ENCODE results near the gene GLB1L. TPM values are rescaled to one million over a fixed set of nuclear protein-coding genes. Genes with fewer than 3 reads are reported as not detected.
A peak's percentile ranks its signal among the peaks of the same experiment; 100 is the strongest.

GLB1L gene
- polyA plus RNA-seq, 1 of the 3 experiments (the other 2 are of a cell fraction) = 11.7 TPM

GRCh38 chr2:219289195-219289536 lies 43.9 kb upstream of the GLB1L start:
- Histone ChIP-seq H3K27ac (ENCODE audit: low read depth in 2 of 2, low read length in 1 of 2) (peak overlapping the region; percentile 9 to 46; a peak in 1 of 4 replicates), H3K4me3 (ENCODE audit: low read depth in 2 of 2, low read length in 1 of 2) (no peak overlapping the region), H3K4me1 (ENCODE audit: control insufficient read depth in 1 of 2, insufficient read depth in 2 of 2, low read depth in 1 of 2, low read length in 1 of 2) (peaks cover 4 to 8% of the 10 kb centered on the region in 2 experiments; a peak in 1 of 4 replicates), H3F3A (replicated peaks; ENCODE audit: insufficient read depth) (peaks cover 12% of the 10 kb centered on the region), H3K9me3 (no peaks in the 10 kb centered on the region), H3K36me3 (replicated peaks in 1 of 2; ENCODE audit: control insufficient read depth in 1 of 2, insufficient read depth in 2 of 2, low read length in 1 of 2) (peaks cover 0 to 8% of the 10 kb centered on the region in 2 experiments), H2AFZ (ENCODE audit: low read depth) (no peak overlapping the region), H3K79me2 (ENCODE audit: insufficient read depth) (no peaks in the 10 kb centered on the region), H3K9ac (no peak overlapping the region), H4K20me1 (ENCODE audit: insufficient read depth) (no peaks in the 10 kb centered on the region), H3K27me3 (ENCODE audit: insufficient read depth) (no peaks in the 10 kb centered on the region), H3K4me2 (peak overlapping the region; percentile 66; the same call in 1 of the 2 replicates), H3K9me2 (no peaks in the 10 kb centered on the region)
- CTCF ChIA-PET = interaction anchor here (1.3 to 9.0 kb wide), 4 partner anchors 10 to 129 kb away, joined by 3 to 312 read pairs (median 4); partner anchors contain the start of gene DNAJB2
- WGBS (ENCODE audit: low lambda C conversion rate) = 86% methylated on average over 5 of the region's 6 CpGs
- TF ChIP-seq RCOR1 (IDR thresholded peaks at IDR 0.05; ENCODE audit: low read length) = no peak
- POLR2A ChIA-PET = interaction anchor here (0.9 kb wide), 1 partner anchor 10 kb away, joined by 3 read pairs; the partner anchor contains the start of gene DNAJB2
- DNase-seq = no peak

GRCh38 chr2:219287580-219288265 lies 42.5 kb upstream of the GLB1L start:
- Histone ChIP-seq H3K36me3 (replicated peaks in 1 of 2; ENCODE audit: control insufficient read depth in 1 of 2, insufficient read depth in 2 of 2, low read length in 1 of 2) (peaks cover 0 to 19% of the 10 kb centered on the region in 2 experiments), H4K20me1 (ENCODE audit: insufficient read depth) (no peaks in the 10 kb centered on the region), H3K79me2 (ENCODE audit: insufficient read depth) (no peaks in the 10 kb centered on the region), H3F3A (replicated peaks; ENCODE audit: insufficient read depth) (peaks cover 12% of the 10 kb centered on the region), H3K9me2 (no peaks in the 10 kb centered on the region), H3K9me3 (no peaks in the 10 kb centered on the region), H3K27me3 (ENCODE audit: insufficient read depth) (no peaks in the 10 kb centered on the region), H3K4me1 (ENCODE audit: control insufficient read depth in 1 of 2, insufficient read depth in 2 of 2, low read depth in 1 of 2, low read length in 1 of 2) (peaks cover 4 to 8% of the 10 kb centered on the region in 2 experiments; a peak in 1 of 4 replicates), H3K4me3 (ENCODE audit: low read depth in 2 of 2, low read length in 1 of 2) (no peak overlapping the region), H3K9ac (no peak overlapping the region), H3K4me2 (no peak overlapping the region), H2AFZ (ENCODE audit: low read depth) (no peak overlapping the region), H3K27ac (ENCODE audit: low read depth in 2 of 2, low read length in 1 of 2) (peak overlapping the region in 1 of 2 experiments; percentile 12; a peak in 1 of 4 replicates)
- TF ChIP-seq FOXJ3 (CRISPR knock-in tag; IDR thresholded peaks at IDR 0.05) (no peak), FOXM1 (IDR thresholded peaks at IDR 0.05; ENCODE audit: low read depth) (no peak), JUND (IDR thresholded peaks at IDR 0.05) (no peak), ELF1 (IDR thresholded peaks at IDR 0.05) (no peak), RXRA (IDR thresholded peaks at IDR 0.05; ENCODE audit: borderline replicate concordance, low read depth) (no peak), CTCF (IDR thresholded peaks at IDR 0.05) (no peak), ZBTB33 (IDR thresholded peaks at IDR 0.05; ENCODE audit: borderline replicate concordance, low read depth) (no peak), POLR2AphosphoS5 (IDR thresholded peaks at IDR 0.05; ENCODE audit: low read depth, low read length) (no peak), FOSL2 (IDR thresholded peaks at IDR 0.05; ENCODE audit: borderline replicate concordance, low read depth) (no peak), MEF2A (IDR thresholded peaks at IDR 0.05; ENCODE audit: borderline replicate concordance, low read depth) (no peak), RCOR1 (IDR thresholded peaks at IDR 0.05; ENCODE audit: low read length) (no peak)
- TF ChIP-seq, protein P1, sequence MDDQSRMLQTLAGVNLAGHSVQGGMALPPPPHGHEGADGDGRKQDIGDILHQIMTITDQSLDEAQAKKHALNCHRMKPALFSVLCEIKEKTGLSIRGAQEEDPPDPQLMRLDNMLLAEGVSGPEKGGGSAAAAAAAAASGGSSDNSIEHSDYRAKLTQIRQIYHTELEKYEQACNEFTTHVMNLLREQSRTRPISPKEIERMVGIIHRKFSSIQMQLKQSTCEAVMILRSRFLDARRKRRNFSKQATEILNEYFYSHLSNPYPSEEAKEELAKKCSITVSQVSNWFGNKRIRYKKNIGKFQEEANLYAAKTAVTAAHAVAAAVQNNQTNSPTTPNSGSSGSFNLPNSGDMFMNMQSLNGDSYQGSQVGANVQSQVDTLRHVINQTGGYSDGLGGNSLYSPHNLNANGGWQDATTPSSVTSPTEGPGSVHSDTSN (IDR thresholded peaks at IDR 0.05) = no peak
- TF ChIP-seq, protein P2, sequence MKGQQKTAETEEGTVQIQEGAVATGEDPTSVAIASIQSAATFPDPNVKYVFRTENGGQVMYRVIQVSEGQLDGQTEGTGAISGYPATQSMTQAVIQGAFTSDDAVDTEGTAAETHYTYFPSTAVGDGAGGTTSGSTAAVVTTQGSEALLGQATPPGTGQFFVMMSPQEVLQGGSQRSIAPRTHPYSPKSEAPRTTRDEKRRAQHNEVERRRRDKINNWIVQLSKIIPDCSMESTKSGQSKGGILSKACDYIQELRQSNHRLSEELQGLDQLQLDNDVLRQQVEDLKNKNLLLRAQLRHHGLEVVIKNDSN (IDR thresholded peaks at IDR 0.05; ENCODE audit: borderline replicate concordance, low read depth) = no peak
- TF ChIP-seq, protein P3, sequence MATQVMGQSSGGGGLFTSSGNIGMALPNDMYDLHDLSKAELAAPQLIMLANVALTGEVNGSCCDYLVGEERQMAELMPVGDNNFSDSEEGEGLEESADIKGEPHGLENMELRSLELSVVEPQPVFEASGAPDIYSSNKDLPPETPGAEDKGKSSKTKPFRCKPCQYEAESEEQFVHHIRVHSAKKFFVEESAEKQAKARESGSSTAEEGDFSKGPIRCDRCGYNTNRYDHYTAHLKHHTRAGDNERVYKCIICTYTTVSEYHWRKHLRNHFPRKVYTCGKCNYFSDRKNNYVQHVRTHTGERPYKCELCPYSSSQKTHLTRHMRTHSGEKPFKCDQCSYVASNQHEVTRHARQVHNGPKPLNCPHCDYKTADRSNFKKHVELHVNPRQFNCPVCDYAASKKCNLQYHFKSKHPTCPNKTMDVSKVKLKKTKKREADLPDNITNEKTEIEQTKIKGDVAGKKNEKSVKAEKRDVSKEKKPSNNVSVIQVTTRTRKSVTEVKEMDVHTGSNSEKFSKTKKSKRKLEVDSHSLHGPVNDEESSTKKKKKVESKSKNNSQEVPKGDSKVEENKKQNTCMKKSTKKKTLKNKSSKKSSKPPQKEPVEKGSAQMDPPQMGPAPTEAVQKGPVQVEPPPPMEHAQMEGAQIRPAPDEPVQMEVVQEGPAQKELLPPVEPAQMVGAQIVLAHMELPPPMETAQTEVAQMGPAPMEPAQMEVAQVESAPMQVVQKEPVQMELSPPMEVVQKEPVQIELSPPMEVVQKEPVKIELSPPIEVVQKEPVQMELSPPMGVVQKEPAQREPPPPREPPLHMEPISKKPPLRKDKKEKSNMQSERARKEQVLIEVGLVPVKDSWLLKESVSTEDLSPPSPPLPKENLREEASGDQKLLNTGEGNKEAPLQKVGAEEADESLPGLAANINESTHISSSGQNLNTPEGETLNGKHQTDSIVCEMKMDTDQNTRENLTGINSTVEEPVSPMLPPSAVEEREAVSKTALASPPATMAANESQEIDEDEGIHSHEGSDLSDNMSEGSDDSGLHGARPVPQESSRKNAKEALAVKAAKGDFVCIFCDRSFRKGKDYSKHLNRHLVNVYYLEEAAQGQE (IDR thresholded peaks at IDR 0.05; ENCODE audit: low read depth, low read length) = no peak
- no peak for DNase-seq
- WGBS (ENCODE audit: low lambda C conversion rate) = 85% methylated on average over 9 of the region's 10 CpGs
- POLR2A ChIA-PET = no interaction called here
- CTCF ChIA-PET = interaction anchor here (0.7 to 9.0 kb wide), 6 partner anchors 8 to 128 kb away, joined by 3 to 312 read pairs (median 3); partner anchors contain the start of gene DNAJB2
